COR-L47 (cell line): ENCODE measurements around the gene LRP4.

Source experiments
- DNase-seq: peaks from one replicate; lab custom pipeline; 2025; lab: John Stamatoyannopoulos, UW

LRP4 gene

DNA sequence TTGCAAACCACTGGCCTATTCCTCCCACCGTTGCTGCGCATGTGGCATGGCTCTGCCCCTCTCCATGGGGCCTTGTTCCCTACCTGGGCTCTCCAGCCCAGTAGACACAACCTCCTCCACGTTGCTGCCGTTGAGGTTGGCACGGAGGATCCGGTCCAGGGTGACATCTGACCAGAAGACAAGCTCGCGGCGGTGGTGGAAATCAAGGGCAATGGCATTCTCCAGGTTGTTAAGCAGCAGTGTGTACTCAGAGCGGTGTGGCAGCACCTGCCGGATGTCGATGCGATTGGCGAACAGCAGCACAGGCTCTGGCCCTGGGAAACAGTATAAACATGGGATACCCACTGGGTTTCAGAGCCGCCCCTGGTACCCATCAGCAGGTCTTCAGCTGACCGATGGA is 23.8 kb downstream of the LRP4 start:
- peak; percentile 21 for DNase-seq

DNA sequence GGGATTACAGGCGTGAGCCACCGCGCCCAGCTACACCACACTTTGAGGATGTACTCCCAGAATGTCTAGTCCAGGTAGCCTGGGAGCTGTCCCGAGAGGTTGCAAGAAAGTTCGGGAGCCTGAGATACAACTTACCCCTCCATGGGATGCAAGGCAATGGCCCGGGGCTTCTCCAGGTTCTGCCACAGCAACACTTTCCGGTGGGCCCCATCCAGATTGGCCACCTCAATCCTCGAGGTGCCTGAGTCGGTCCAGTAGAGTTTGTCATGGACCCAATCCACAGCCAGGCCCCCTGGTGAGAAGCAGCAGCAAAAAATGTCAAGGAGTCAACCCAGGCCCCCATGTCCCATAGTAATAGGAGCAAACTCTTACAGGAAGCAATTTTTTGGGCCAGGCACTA is 25.5 kb downstream of the LRP4 start:
- DNase-seq, result no peak

DNA sequence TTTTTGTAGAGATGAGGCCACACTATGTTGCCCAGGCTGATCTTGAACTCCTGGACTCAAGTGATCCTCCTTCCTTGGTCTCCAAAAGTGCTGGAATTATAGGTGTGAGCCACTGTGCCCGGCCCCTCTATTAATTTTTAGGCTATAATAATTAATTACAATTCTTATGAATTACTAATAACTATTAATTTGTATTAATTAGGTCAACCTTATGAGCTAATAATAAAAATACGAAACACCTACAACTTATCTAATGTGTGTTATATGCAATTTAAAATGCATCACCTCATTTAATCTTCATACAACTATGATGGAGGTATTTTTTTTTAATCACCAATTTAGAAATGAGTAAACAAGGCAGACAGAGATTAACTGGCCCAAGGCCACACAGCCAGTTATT is 26.2 kb downstream of the LRP4 start:
- DNase-seq, result no peak

DNA sequence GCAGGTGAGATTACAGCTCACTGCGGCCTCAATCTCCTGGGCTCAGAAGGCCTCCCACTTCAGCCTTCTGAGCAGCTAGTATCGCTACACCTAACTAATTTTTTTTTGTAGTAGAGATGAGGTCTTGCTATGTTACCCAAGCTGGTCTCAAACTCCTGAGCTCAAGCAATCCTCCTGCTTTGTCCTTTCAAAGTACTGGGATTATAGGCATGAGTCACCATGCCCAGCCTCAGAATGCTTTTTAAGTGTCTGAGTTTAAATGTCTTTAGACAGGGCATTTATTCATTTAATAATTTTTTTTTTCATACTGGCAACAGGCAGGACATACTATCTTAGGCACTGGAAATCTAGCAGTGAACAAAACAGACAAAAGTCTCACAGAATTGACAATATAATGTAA is 27.7 kb downstream of the LRP4 start:
- no peak for DNase-seq

DNA sequence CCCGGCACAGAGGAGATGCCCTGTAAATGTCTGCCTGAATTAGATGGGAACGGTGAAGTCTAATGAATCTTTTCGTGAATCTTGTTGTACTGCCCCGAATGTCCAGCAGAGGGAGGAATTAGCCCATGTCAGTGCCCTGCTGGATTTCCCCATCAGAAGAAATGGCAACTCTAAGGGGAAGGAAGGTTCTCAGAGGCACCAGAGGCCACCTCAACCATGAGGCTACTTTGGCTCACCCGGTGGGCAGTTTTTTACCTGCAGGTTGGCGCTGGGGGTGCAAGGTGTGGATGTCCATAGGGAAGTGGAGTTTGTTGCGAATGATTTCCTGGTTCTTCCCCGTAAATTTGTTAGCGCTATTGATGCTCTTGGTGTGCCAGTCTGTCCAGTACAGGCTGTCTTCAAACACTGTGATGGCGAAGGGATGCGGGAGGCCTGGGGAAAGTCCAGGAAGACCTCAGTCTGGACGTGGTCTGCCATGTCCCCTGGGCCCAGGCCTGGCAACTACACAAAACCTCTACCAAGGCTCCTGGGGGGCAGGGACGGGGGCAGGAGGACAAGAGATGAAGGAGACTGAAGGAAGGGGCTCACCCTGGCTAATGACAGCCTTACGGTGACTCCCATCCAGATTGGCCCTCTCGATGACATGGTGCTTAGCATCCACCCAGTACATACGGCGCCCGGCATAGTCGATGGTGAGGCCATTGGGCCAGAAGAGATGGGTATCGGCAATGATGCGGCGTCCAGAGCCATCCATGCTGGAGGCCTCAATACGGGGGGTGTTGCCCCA is 28.5 kb downstream of the LRP4 start:
- DNase-seq, result peak; percentile 59

DNA sequence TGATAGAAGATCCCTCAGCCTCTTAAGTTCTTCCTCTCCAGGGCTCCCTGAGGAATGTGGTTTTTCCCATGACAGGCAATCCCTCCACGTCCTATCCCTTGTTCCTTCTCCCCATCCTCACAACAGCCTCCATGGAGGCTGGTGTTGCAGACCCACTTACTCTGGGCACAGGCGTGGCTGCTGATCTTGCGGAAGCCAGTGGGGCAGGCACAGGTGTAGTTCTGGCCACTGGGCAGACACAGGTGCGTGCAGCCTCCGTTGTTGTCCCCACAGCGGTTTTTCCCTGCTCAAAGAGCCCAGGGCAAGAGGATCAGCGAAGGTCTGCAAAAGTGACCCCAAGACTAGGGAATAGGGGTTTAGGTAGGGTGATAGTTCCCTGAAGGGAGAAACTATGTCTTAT is 29.1 kb downstream of the LRP4 start:
- DNase-seq, result no peak

DNA sequence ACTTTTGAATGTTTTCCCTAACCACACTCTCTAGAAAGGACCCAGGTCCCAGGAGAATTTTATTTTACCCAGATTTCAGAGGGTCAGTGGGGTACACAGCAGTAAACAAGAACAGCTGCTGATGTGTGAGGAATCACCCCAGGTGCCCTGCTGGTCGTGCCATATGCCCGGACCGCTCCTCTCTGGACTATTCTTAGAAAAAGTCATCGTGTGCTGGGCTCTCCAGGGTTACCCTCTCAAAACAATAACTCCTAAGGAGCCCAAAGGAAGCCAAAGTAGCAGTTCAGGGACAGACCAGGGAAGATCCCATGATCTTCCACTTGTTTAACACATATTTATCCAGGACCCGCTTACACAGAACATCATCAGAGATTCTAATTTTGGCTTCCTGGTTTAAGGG is 29.7 kb downstream of the LRP4 start:
- no peak for DNase-seq

DNA sequence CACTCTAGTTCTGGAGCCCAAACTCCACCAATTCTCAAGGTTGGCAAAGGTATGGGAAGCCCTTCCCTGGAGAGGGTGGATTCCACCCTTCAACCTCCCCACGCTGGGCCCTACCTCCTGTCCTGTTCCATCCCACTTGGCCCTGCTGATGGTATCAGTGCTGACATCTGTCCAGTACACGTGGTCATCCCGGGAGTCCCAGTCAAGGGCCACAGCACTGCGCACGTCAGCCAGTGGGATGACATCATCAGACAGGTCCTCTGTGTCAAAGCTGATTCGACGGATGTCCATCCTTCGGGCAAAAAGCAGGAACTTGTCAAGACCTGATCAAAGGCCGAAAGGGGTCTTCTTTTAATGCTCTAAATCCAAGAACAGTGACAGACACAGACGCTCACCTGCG is 32.1 kb downstream of the LRP4 start:
- DNase-seq, result no peak

DNA sequence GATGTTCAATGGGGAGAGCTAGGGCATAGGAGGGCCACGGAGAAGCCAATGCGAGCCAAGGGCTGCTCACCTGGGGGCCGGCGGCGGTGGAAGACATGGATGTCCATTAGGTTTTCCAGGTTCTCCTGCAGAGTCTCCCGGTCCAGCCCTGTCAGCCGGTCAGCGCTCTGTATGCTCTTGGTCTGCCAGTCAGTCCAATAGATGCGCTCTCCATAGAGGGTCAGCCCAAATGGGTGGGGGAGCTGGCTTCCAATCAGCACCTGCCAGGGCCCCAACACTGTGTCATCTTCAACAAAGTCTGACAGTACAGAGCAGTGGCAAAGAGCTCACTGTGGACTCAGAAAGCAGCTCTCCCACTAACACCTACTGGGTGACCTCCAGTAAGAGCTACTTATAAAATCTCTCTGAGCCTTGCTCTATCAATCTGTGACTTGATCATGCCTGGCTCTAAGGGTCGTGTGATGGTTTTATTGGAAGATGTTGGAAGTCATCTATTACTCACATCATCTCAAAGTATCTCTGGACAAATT is 39.2 kb downstream of the LRP4 start:
- no peak for DNase-seq

DNA sequence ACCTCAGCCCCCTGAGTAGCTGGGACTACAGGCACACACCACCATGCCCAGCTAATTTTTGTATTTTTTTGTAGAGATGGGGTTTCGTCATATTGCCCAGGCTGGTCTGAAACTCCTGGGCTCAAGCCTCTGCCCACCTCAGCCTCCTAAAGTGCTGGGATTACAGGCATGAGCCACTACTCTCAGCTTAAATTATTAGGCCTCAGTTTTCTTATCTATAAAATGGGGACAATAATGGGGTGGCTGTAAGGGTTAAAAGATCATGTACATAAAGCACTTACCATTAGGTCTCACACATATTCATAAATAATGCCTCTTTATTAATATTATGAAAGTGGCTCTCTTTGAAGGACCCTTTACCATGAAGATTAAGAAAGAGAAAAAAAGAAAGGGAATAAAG is 40.8 kb downstream of the LRP4 start:
- no peak for DNase-seq

DNA sequence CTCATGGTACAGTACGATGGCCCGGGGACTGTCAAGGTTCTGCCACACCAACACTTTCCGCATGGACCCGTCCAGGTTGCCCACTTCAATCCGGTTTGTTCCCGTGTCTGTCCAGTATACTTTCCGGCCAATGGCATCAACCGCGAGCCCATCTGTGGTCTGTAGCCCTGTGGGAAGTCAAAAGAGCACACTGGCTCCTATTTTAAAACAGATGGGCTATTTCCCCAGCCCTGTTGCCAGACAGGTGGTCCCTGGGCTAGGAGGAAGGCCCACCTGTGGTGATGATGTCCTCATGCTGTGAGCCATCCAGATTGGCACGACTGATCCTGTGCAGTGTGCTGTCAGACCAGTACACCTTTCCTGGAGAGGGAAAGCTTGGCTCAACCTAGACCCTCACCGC is 41.9 kb downstream of the LRP4 start:
- DNase-seq, result no peak

DNA sequence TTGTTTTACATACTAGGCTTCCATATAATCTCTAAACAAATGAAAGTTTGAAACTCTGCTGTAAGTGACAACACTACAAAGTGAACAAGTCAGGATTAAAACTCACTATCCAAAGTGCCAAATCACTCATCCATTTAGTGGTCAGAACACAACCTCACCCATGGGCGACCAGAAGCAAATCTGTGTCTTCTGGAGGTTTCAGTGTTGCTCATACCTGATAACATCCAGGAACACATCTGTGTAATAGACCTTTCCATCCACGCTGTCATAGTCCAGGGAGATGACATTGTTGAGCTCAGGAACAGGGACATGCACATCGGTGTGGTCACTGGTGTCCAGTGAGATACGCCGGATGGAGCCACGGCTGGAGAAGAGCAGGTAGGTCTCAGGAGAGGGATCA is 43.8 kb downstream of the LRP4 start:
- DNase-seq, result no peak

DNA sequence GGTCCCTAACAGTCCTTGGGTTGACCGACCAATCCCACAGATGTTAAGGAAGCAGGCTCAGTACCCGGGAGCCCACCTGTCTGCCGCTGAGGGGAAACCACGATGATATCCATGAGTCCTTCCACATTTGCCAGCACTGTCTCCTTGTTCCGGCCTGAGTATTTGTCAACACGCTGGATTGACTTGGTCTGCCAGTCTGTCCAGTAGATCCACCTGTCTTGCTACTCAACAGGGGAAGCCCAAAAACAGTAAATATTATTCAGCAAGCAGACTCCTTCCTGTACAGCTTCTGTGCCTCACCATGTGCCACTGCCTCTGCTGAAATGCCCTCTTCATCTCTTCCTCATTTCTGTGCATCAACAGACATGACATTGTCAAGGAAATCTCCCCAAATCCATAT is 49.4 kb downstream of the LRP4 start:
- no peak for DNase-seq

DNA sequence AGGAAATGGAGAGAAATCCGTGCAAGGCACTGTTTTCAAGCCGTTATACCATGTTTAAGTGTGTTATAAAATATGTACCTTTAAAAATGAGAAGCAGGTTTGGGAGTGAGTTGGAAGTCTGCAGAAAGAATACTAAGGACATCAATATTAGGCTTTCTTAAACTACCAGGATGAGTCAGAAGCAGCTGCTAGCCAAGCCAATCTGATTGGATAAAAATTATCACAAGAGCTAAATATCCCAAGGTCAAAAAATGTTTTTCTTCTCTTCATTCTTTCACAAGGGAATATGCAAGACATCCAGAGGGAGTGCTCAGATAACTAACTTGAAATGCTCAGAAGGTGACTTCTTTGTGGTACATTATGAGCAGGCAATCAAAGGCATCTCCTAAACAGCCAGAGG is 53.0 kb downstream of the LRP4 start:
- DNase-seq, result no peak

DNA sequence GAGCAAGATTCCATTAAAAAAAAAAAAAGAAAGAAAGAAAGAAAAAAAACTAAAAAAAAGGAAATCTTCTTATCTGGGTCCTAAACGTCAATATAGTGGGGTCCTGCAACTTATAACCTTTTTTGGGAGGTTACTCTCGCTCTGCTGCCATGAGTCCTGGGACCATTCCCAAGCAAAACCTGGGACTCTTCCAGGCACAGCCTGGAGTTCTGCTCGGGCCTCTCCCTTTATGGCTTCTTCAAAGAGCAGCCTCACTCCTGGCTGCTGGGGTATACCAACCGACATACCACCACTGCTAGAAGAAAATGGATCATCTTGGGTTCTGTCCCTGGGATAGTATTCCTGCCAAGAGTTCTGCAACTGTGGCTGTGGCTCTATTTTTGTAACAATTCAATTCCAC is 58.1 kb downstream of the LRP4 start:
- DNase-seq, result no peak

DNA sequence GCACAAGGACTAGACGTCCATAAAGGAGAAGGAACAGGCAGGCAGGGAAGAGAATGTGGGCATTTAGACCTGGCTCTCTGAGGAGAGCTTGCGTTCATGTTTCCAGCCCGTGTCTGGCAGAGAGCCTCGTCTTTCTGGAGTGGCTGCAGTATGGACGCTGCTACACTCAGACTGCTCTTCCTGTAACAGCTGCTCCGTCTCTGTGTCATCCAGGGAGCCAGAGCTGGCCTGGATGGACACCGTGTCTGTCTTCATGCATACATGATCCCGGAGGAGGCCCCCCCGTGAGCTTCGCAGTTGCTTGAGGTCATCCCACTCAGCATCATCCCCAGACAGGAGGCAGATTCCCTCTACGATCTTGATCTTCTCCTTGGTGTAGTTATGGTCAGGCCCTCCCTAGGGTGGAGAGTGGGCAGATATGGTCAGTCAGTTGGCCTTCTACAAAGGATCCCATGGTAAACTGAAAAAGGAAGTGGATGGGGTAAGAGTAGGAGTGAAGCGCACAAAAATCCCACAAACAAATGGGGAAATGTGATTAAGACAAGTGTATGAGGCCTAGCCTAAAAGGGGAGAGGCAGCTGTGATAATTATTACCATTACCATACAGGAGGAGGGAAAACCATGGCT is 59.3 kb downstream of the LRP4 start:
- DNase-seq, result no peak

DNA sequence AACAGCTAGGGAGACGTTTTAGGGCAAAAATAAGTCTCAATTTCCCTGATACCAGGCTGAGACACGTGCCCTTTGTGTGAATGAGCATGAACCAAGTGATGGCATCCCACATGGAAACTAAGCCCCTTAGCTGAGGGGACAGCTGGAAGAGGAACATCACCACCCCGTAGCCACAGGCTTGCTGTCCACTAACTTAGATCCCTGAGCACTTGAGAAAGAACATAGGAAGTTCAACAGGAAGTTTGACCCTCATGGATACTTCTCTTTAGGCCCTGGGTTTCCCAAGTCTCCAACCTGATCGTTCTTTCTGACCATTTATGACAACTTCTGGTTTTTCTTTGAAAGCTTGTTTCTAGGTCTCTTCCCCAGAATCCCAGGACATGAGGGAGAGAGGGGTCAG is 60.7 kb downstream of the LRP4 start:
- no peak for DNase-seq

DNA sequence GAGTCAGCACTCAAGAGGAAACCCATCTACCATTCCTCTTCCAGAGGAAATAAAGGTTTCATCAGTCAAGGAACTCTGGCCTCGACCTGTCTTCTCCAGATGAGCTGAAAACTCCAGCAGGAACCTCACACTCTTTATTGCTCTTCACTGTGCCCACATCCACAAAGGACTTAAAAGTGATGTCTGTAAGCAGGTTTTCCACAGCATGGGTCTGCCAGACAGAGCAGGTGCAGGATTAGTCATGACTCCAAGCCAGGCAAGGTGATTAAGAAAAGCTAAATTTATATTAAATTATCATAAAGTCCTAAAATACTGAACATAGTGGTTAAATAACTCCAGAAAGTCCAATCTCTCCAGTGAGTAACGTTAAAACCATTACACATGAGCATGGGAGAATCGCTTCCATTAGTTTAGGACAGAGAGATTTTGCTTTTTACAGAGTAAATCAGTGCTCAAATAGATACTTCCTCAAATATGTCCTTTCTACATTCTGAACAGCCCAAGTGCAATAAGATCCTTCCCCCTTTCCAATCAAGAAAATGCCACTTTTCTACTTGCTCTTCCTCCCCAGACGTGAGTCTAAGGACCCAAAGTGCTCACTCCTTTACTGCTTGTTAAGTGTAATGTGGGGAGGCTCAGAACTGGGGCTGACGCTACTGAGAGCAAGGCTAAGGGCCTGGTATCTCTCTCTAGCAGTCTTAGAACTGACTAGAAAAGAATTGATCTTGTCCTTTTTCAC is 61.6 kb downstream of the LRP4 start:
- DNase-seq, result no peak

DNA sequence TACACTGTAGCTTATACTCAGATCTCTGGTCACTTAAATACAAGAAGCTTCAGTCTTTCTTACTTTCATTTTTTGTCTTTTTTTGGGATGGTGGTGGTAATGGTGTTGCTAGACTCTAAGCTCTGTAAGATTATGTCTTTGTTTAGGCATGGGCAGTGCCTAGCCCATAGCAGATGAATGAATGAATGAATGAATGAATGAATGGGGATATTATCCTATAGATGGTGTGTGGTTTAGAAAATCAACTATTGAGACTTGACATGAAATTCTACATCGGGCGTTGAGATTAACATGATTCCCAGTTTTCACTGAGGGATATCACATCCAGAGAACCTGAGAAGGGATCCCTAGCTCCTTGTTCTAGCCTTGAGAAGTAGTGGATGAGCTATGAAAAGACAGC is 62.5 kb downstream of the LRP4 start:
- DNase-seq, result no peak

DNA sequence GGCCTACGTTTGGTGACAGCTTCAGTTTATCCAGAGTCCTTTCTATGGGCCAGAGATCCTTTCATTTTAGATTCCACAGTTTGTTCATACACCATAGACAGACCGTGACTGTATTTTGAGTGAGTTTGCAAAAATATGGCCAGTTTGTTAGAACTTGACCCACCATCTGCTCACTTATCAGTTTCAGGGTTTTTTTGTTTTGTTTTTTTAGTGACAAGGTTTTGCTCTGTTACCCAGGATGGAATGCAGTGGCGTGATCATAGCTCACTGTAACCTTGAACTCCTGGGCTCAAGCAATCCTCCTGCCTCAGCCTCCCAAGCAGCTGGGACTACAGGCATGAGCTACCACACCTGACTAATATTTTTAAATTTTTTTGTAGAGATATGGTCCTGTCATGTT is 63.2 kb downstream of the LRP4 start:
- DNase-seq, result no peak

DNA sequence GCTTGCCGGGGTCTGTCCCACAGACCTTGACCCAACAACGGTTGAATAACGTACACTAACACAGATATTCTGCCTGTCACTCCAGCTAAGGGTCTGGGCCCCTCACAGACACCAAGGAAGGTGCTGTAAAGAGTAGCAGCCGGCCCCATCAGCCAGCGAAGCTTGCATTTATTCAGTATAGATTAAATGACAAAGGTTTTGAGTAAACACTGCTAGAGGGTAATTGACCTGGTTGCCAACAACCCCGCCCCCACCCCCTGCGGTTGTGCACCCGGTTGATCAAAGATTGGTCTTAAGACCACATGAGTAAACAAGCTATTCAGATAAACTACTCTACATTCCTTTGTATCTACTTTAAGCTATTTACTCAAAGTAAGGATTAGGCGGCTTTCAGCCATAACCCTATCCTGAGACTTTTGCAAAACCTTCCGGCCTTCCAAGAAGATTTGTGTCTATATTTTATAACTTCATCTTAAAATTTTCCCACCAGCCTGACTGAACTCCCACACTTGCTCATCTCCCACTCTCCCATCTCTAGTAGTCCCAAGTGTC is 67.4 kb downstream of the LRP4 start:
- DNase-seq, result no peak

DNA sequence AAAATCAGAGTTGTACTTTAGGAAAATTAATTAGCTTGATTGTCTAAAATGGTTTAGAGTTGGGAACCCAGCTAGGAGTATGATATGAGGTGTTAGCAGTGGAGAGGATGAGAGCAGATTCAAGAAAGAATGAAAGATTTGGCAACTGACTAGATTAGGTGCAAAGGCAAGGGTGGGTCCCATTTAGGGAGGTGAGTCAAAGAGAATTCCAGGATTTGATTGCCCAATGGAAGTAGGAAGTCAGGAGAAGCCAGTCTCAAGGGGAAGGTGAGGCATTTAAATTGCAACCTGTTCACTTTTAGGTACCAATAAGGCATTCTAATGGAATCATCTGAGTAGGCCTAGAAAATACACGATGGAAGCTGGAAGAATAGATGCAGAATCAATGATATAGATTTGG is 68.7 kb downstream of the LRP4 start:
- DNase-seq, result no peak

DNA sequence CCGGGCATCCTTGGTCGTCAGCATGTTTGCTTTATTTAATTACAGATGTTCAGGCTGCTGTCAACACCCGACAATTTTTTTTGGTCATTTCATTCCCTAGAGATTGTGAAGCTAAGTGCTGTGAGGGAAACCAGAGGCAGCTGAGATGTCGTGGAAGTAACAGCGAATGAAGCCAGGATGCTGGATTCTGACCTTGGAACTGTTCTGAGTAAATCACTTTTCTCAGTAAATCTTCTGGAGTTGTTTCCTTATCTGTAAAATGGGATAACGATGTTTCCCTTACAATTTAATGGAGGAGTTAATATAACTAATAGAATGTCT is 71.9 kb downstream of the LRP4 start:
- DNase-seq, result no peak
